Measurements from ENCODE around the gene MPG.

Gene MPG

DNA sequence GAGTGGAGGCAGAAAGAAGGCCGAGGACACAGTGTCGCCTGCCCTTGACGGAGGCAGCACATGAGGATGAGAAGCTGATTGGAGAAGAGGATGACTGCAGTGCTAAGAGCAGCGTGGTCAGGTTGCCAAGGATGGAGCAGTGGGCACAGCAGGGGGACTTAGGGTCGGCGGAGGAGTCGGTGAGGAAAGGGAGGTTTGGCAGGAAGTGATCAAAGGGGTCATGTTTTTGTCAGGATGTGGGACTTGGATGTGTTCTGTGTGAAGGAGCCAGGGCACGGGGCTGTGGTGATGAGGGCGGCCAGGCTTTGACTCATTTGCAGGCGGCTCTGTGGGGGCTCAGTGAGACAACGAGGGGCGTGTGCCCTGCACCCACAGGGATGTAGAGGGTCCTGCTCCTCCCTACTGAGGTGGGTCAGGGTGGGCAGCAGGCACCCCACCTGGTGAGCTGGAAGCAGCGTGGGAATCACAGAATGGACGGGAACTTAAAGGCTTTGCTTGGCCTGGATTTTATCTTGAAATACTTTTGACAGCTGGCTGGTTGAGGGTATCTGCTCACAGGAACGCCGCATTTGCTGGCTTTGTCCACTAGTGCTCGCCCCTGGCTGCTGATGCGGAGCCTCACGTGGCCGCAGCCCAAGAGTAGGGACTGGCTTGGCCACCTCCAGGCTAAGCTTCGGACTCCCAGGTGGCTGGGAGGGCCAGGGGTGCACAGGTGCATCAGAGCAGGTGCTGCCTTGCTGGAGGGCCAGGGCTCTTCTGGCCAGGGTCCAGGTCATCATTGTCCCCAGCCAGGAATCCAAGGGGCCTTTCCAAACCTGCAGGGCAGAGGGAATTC is 6.0 kb downstream of the MPG start:
- Histone ChIP-seq H3K27me3 (ENCODE audit: insufficient read depth, low read depth) (no peaks in the 10 kb centered on the region), H3K36me3 (ENCODE audit: insufficient read depth) (no peaks in the 10 kb centered on the region; the same call in 1 of the 2 replicates), H4K20me1 (ENCODE audit: insufficient read depth) (no peaks in the 10 kb centered on the region), H3K9ac (no peak overlapping the region), H3K4me2 (no peak overlapping the region), H3K4me3 (IDR thresholded peaks at IDR 0.05; ENCODE audit: insufficient read depth, low read depth, low read length) (no peak overlapping the region), H2AFZ (ENCODE audit: low read depth) (no peak overlapping the region), H3K27ac (no peak overlapping the region), H3K4me1 (ENCODE audit: low read depth, poor library complexity, severe bottlenecking) (peaks cover 8% of the 10 kb centered on the region), H3K79me2 (ENCODE audit: insufficient read depth, low read depth) (no peaks in the 10 kb centered on the region)
- TF ChIP-seq, protein P1, sequence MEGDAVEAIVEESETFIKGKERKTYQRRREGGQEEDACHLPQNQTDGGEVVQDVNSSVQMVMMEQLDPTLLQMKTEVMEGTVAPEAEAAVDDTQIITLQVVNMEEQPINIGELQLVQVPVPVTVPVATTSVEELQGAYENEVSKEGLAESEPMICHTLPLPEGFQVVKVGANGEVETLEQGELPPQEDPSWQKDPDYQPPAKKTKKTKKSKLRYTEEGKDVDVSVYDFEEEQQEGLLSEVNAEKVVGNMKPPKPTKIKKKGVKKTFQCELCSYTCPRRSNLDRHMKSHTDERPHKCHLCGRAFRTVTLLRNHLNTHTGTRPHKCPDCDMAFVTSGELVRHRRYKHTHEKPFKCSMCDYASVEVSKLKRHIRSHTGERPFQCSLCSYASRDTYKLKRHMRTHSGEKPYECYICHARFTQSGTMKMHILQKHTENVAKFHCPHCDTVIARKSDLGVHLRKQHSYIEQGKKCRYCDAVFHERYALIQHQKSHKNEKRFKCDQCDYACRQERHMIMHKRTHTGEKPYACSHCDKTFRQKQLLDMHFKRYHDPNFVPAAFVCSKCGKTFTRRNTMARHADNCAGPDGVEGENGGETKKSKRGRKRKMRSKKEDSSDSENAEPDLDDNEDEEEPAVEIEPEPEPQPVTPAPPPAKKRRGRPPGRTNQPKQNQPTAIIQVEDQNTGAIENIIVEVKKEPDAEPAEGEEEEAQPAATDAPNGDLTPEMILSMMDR (conservative IDR thresholded peaks at IDR 0.05; ENCODE audit: low read depth, low read length): no peak

- no peaks in the 10 kb centered on the region for H3K79me2 ChIP-seq (ENCODE audit: insufficient read depth, low read depth)
These were observed 6.8 kb downstream of the MPG start for GRCh38 chr16:84718-85406.

DNA sequence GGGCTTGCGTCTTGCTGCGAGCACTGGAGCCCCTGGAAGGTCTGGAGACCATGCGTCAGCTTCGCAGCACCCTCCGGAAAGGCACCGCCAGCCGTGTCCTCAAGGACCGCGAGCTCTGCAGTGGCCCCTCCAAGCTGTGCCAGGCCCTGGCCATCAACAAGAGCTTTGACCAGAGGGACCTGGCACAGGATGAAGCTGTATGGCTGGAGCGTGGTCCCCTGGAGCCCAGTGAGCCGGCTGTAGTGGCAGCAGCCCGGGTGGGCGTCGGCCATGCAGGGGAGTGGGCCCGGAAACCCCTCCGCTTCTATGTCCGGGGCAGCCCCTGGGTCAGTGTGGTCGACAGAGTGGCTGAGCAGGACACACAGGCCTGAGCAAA is 7.4 kb downstream of the MPG start:
- no peaks in the 10 kb centered on the region for H3K27me3 ChIP-seq (ENCODE audit: insufficient read depth, low read depth)
- no peak overlapping the region for H2AFZ ChIP-seq (ENCODE audit: low read depth)
- no peak overlapping the region for H3K9ac ChIP-seq
- no peaks in the 10 kb centered on the region; the same call in 1 of the 2 replicates for H3K36me3 ChIP-seq (ENCODE audit: insufficient read depth)
- no peaks in the 10 kb centered on the region for H3K79me2 ChIP-seq (ENCODE audit: insufficient read depth, low read depth)
- peaks cover 5% of the 10 kb centered on the region for H3K4me1 ChIP-seq (ENCODE audit: low read depth, poor library complexity, severe bottlenecking)
- H3K4me2 ChIP-seq: no peak overlapping the region
- H3K4me3 ChIP-seq (IDR thresholded peaks at IDR 0.05; ENCODE audit: insufficient read depth, low read depth, low read length): no peak overlapping the region
- H3K27ac ChIP-seq: no peak overlapping the region
- no peaks in the 10 kb centered on the region for H4K20me1 ChIP-seq (ENCODE audit: insufficient read depth)
- TF ChIP-seq, protein P1 (conservative IDR thresholded peaks at IDR 0.05; ENCODE audit: low read depth, low read length): no peak

More at GRCh38 chr16:84718-85406, 6.8 kb downstream of the MPG start:
- Histone ChIP-seq H3K4me1 (ENCODE audit: low read depth, poor library complexity, severe bottlenecking) (peaks cover 5% of the 10 kb centered on the region), H3K4me3 (IDR thresholded peaks at IDR 0.05; ENCODE audit: insufficient read depth, low read depth, low read length) (no peak overlapping the region), H4K20me1 (ENCODE audit: insufficient read depth) (no peaks in the 10 kb centered on the region), H3K9ac (no peak overlapping the region), H3K36me3 (ENCODE audit: insufficient read depth) (no peaks in the 10 kb centered on the region; the same call in 1 of the 2 replicates), H2AFZ (ENCODE audit: low read depth) (no peak overlapping the region), H3K27me3 (ENCODE audit: insufficient read depth, low read depth) (no peaks in the 10 kb centered on the region), H3K4me2 (no peak overlapping the region), H3K27ac (peak overlapping the region; percentile 17; the same call in 1 of the 2 replicates)
- TF ChIP-seq, protein P1 (conservative IDR thresholded peaks at IDR 0.05; ENCODE audit: low read depth, low read length): no peak

GRCh38 chr16:85865-86264 is 7.8 kb downstream of the MPG start:
- Histone ChIP-seq H2AFZ (ENCODE audit: low read depth) (no peak overlapping the region), H3K36me3 (ENCODE audit: insufficient read depth) (no peaks in the 10 kb centered on the region; the same call in 1 of the 2 replicates), H3K4me3 (IDR thresholded peaks at IDR 0.05; ENCODE audit: insufficient read depth, low read depth, low read length) (no peak overlapping the region), H3K27me3 (ENCODE audit: insufficient read depth, low read depth) (no peaks in the 10 kb centered on the region), H4K20me1 (ENCODE audit: insufficient read depth) (no peaks in the 10 kb centered on the region), H3K9ac (no peak overlapping the region), H3K79me2 (ENCODE audit: insufficient read depth, low read depth) (no peaks in the 10 kb centered on the region), H3K27ac (no peak overlapping the region), H3K4me2 (no peak overlapping the region), H3K4me1 (ENCODE audit: low read depth, poor library complexity, severe bottlenecking) (peaks cover 5% of the 10 kb centered on the region)
- TF ChIP-seq, protein P1 (conservative IDR thresholded peaks at IDR 0.05; ENCODE audit: low read depth, low read length): no peak

All from KMS-11 (cell line).